Lower leg skin (tissue), 4 donors: ENCODE data around the gene TSEN54. TPM values are rescaled to one million over a fixed set of nuclear protein-coding genes. Genes with fewer than 3 reads are reported as not detected.

Experiments used
- DNase-seq, 2 donors: peaks; one replicate each; pipeline ENCODE4 v3.0.0-alpha.2; 2019; ENCODE audit warnings: low spot score in 2 of 2
- H3K4me3 ChIP-seq: fragments of 200-600 bp; sonication (generic); 2 replicates; pipeline ENCODE4 v1.5.1; 2017; ENCODE audit warnings: mild to moderate bottlenecking, low read depth; ENCODE audit not compliant: poor library complexity, severe bottlenecking
- POLR2A ChIP-seq, 2 donors: fragments of 450-650 bp; IDR thresholded peaks; one replicate each; pipeline ENCODE4 v1.6.1; 2016 to 2017; ENCODE audit warnings: antibody characterized with exemption in 2 of 2, mild to moderate bottlenecking in 1 of 2, moderate library complexity in 1 of 2
- WGBS, 2 donors: methylation state at CpG; one replicate each; pipeline ENCODE4 v1.1.5; 2018; 5-methylcytosine and 5-hydroxymethylcytosine counted together
- intact Hi-C: fragments of 100-400 bp; cut with DNase I; formaldehyde crosslinking; loops from one replicate; pipeline ENCODE4 v1.15.0; 2023; ENCODE audit warnings: low total_unique reads
- total RNA-seq, 4 donors: library from RNA; depleted of rRNA; stranded (reverse); fragments of >200 nt; gene quantifications; one replicate each; pipeline ENCODE4 v1.1.0, GENCODE V29; 2016
- TF ChIP-seq, protein P1 (sequence below), 3 donors: fragments of 450-650 bp; IDR thresholded peaks; one replicate each; pipeline ENCODE4 v1.5.1; 2016; ENCODE audit warnings: antibody characterized with exemption in 3 of 3, mild to moderate bottlenecking in 3 of 3, moderate library complexity in 2 of 3

TSEN54 gene
- total RNA-seq, 4 donors from 2014 or later: 42.7 to 70.8 (median 50.8) TPM

DNA sequence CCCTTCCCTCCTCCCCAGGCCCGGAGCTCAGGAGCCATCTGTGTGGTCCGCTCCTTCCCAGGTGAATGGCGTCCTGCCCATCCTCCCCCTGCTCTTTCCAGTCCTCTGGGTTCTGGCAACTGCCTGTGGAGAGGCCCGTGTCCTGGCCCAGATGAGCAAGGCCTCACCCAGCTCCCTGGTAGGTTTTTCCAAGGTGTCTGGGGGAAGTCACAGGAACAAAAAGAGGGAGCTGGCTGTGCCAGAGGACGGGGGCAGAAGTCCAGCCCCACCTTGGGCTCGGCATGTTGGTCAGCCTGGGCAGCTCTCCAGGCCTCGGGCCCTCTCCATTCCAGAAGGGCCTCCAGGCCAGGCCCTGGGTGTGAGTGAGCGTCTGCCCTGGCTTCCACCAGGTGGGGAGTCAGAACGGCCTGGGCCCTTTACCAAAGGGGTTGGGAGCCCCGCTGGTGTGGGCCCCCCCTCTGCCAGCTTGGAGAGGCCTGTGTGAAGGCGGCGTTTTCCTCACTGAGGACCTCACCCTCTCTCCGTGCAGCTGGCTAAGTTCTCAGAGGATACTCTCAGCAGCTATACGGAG lies 26.1 kb upstream of the TSEN54 start:
- DNase-seq: no peak
- TF ChIP-seq, protein P1, sequence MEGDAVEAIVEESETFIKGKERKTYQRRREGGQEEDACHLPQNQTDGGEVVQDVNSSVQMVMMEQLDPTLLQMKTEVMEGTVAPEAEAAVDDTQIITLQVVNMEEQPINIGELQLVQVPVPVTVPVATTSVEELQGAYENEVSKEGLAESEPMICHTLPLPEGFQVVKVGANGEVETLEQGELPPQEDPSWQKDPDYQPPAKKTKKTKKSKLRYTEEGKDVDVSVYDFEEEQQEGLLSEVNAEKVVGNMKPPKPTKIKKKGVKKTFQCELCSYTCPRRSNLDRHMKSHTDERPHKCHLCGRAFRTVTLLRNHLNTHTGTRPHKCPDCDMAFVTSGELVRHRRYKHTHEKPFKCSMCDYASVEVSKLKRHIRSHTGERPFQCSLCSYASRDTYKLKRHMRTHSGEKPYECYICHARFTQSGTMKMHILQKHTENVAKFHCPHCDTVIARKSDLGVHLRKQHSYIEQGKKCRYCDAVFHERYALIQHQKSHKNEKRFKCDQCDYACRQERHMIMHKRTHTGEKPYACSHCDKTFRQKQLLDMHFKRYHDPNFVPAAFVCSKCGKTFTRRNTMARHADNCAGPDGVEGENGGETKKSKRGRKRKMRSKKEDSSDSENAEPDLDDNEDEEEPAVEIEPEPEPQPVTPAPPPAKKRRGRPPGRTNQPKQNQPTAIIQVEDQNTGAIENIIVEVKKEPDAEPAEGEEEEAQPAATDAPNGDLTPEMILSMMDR (IDR thresholded peaks at IDR 0.05): no peak
- intact Hi-C loops: no loop called here
- 78 to 79% methylated on average over 13 to 14 of the region's 14 CpGs for WGBS, 2 donors
- H3K4me3 ChIP-seq: no peak overlapping the region

DNA sequence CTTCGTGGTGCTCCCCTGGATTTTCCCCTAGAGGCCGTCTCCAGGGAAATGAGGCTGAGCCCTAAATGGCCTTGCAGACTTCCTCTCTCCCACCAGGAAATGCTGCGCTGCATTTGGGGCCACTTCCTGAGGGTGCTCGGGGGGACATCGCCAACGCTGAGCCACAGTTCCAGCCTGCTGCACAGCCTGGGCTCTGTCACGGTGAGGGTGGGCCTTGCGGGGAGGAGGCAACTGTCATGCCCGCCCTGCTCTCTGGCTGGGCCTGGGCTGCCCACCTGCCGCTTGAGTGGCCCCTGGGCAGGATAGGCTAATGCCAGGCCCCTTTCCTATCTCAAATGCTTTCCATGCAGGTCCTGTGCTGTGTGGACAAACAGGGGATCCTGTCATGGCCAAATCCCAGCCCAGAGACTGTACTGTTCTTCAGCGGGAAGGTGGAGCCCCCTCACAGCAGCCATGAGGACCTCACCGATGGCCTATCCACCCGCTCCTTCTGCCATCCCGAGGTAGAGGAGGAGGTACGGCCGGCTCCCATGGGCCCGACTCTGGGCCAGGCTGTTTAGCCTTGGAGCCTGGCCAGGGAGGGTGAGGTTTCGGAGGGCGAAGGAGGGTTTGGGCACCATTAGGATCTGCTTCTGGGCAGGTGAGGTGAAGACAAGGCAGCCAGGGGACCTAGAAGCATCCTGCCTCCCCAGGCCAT lies 25.2 kb upstream of the TSEN54 start:
- no peak overlapping the region for H3K4me3 ChIP-seq
- TF ChIP-seq, protein P1 (IDR thresholded peaks at IDR 0.05): no peak
- no peak for TF ChIP-seq POLR2A (IDR thresholded peaks at IDR 0.05)
- DNase-seq: no peak
- WGBS, 2 donors: 86 to 91% methylated on average over 13 to 19 of the region's 19 CpGs
- intact Hi-C loops: no loop called here

DNA sequence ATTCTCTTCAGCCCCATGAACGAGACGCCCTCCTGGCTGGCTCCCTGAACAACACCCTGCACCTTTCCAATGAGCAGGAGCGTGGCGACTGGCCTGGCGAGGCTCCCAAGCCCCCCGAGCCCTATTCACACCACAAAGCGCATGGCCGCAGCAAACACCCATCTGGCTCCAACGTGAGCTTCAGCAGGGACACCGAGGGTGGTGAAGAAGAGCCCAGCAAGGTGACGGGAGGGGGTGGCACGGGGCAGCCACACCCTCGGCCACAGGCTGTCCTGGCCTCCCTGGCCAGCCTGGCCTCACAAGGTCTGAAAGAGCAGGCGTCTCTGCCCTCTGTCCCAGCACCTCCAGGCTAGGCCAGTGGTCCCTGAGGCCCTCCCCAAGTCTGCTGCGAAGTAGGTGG lies 24.6 kb upstream of the TSEN54 start:
- H3K4me3 ChIP-seq: no peak overlapping the region
- WGBS, 2 donors: 89 to 95% methylated on average over 11 to 15 of the region's 15 CpGs
- intact Hi-C loops: no loop called here
- TF ChIP-seq, protein P1 (IDR thresholded peaks at IDR 0.05): no peak
- no peak for TF ChIP-seq POLR2A (IDR thresholded peaks at IDR 0.05)
- DNase-seq: no peak

DNA sequence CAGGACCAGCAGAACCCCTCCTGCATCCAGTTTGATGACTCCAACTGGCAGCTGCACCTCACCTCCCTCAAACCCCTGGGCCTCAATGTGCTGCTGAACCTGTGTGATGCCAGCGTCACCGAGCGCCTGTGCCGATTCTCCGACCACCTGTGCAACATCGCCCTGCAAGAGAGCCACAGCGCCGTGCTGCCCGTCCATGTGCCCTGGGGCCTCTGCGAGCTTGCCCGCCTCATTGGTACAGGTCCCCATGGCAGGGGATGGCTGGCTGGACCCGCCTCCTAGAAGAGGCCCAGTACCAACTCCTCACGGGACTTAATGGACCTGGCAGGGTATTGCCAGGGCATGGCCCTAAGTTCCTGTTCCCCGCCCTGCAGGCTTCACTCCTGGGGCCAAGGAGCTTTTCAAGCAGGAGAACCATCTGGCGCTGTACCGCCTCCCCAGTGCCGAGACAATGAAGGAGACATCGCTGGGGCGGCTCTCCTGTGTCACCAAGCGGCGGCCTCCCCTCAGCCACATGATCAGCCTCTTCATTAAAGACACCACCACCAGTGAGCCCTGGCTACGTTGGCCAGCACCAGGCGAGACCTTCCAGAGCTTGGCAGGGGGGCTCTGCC lies 23.7 kb upstream of the TSEN54 start:
- no peak for DNase-seq
- H3K4me3 ChIP-seq: no peak overlapping the region
- intact Hi-C loops: no loop called here
- 88 to 95% methylated on average over 15 to 23 of the region's 23 CpGs for WGBS, 2 donors
- TF ChIP-seq, protein P1 (IDR thresholded peaks at IDR 0.05): no peak
- TF ChIP-seq POLR2A (IDR thresholded peaks at IDR 0.05): no peak

DNA sequence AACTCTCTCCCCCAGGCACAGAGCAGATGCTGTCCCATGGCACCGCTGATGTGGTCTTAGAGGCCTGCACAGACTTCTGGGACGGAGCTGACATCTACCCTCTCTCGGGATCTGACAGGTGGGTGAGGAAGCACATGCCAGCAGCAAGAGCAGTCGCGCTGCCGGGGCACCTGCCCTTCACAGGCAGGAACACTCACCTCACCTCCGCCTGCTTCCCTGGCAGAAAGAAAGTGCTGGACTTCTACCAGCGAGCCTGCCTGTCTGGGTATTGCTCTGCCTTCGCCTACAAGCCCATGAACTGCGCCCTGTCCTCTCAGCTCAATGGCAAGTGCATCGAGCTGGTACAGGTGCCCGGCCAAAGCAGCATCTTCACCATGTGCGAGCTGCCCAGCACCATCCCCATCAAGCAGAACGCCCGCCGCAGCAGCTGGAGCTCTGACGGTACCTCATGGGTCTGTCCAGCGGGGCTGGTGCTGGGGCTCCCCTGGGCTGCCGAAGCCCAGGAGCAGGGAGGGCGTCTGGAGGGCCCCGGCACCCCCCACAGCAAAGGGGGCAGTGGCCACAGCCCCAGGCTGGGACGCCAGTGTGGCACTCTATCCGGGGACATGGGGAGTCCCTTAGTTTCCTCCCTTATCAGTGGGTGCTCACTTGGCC lies 22.7 kb upstream of the TSEN54 start:
- intact Hi-C loops: no loop called here
- H3K4me3 ChIP-seq: no peak overlapping the region
- no peak for DNase-seq
- 94% methylated on average over 19 of the region's 23 CpGs for WGBS, 2 donors
- TF ChIP-seq, protein P1 (IDR thresholded peaks at IDR 0.05): no peak
- no peak for TF ChIP-seq POLR2A (IDR thresholded peaks at IDR 0.05)
